Mesothelial cell of epicardium (in vitro differentiated cells): ENCODE data around the gene MAF. TPM values are rescaled to one million over a fixed set of nuclear protein-coding genes. Genes with fewer than 3 reads are reported as not detected.

Experiments used
- DNase-seq, 2 experiments: peaks; one replicate each; pipeline ENCODE4 v3.0.0; 2021; ENCODE audit warnings: low spot score in 2 of 2; ENCODE audit not compliant: unreplicated experiment in 2 of 2
- H3K27ac Mint-ChIP-seq: 2 replicates; pipeline ENCODE4 v1.8.0; 2021; ENCODE audit warnings: mixed read lengths
- H3K27me3 Mint-ChIP-seq: 2 replicates; pipeline ENCODE4 v1.8.0; 2021; ENCODE audit warnings: low read depth, mixed read lengths
- H3K36me3 Mint-ChIP-seq: 2 replicates; pipeline ENCODE4 v1.8.0; 2021; ENCODE audit warnings: mixed read lengths
- H3K4me1 Mint-ChIP-seq: 2 replicates; pipeline ENCODE4 v1.8.0; 2021; ENCODE audit warnings: mixed read lengths
- H3K4me3 Mint-ChIP-seq: 2 replicates; pipeline ENCODE4 v1.8.0; 2021; ENCODE audit warnings: mild to moderate bottlenecking, moderate library complexity, mixed read lengths
- H3K9me3 Mint-ChIP-seq: 2 replicates; pipeline ENCODE4 v1.8.0; 2021; ENCODE audit warnings: mixed read lengths
- CTCF ChIP-seq: fragments of 200-600 bp; sonication (generic); IDR thresholded peaks from one replicate; pipeline ENCODE4 v1.5.0; 2021; ENCODE audit warnings: antibody characterized with exemption; ENCODE audit not compliant: unreplicated experiment
- total RNA-seq: library from RNA; stranded (reverse); gene quantifications from 3 replicates; pipeline ENCODE4 v1.2.1, GENCODE V29; 2021

Gene MAF
- total RNA-seq, 1 donor from 2014 or later = 12.9 TPM

DNA sequence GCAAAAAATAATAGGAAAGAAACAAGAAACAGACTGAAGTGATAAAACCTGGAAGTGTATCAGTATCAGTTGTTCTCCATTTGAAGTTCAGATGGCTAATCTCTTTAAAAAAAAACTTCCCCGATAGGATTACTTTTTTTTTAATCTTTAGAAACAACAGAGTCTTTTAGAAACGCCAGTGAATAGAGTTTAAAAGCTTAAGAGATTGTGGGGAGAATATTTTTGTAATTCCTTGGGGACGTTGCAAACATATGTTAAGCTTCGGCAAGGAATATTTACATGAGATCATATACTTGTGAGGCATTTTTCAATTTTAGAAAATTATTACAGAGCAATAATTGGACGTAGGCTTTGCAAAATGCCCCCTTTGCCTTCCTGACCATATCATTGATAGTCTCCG lies 13.2 kb downstream of the MAF start:
- Mint-ChIP-seq H3K27me3 (peaks cover 68% of the 10 kb centered on the region), H3K27ac (no peak overlapping the region), H3K9me3 (no peaks in the 10 kb centered on the region), H3K4me1 (peaks cover 15% of the 10 kb centered on the region), H3K4me3 (no peak overlapping the region), H3K36me3 (no peaks in the 10 kb centered on the region)
- no peak for TF ChIP-seq CTCF
- DNase-seq = no peak

- Mint-ChIP-seq H3K4me1 (peaks cover 6% of the 10 kb centered on the region), H3K36me3 (no peaks in the 10 kb centered on the region), H3K4me3 (no peak overlapping the region), H3K27me3 (peaks cover 66% of the 10 kb centered on the region), H3K9me3 (no peaks in the 10 kb centered on the region), H3K27ac (no peak overlapping the region)
- DNase-seq = no peak
- TF ChIP-seq CTCF = no peak
These were observed 17.7 kb downstream of the MAF start for GRCh38 chr16:79582789-79583188.

GRCh38 chr16:79580453-79581191 lies 19.9 kb downstream of the MAF start:
- Mint-ChIP-seq H3K27ac (no peak overlapping the region), H3K36me3 (no peaks in the 10 kb centered on the region), H3K27me3 (peaks cover 68% of the 10 kb centered on the region), H3K4me3 (no peak overlapping the region), H3K4me1 (no peaks in the 10 kb centered on the region), H3K9me3 (no peaks in the 10 kb centered on the region)
- TF ChIP-seq CTCF = no peak
- no peak for DNase-seq

DNA sequence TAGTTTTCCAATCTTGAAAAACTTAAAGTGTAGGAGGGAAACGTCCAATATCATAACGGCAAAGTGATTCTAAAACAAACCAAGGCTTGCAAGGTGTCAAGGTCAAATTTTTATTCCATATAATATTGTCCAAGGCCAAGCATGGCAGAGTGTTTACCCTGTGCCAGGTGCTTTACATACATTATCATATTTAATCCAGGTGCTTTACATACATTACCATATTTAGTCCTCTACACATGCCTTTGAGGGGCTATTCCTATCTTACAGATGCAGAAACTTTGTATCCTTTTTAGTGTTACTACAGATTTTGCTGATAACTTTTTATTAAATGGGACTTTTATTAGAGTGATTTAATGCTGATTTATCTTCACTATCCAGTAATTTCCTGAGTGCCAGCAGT lies 23.9 kb downstream of the MAF start:
- no peak for DNase-seq
- no peak overlapping the region for H3K4me3 Mint-ChIP-seq
- H3K36me3 Mint-ChIP-seq = no peaks in the 10 kb centered on the region
- no peak overlapping the region for H3K27ac Mint-ChIP-seq
- no peaks in the 10 kb centered on the region for H3K9me3 Mint-ChIP-seq
- no peak for TF ChIP-seq CTCF
- H3K27me3 Mint-ChIP-seq = peaks cover 68% of the 10 kb centered on the region
- H3K4me1 Mint-ChIP-seq = peaks cover 10% of the 10 kb centered on the region

DNA sequence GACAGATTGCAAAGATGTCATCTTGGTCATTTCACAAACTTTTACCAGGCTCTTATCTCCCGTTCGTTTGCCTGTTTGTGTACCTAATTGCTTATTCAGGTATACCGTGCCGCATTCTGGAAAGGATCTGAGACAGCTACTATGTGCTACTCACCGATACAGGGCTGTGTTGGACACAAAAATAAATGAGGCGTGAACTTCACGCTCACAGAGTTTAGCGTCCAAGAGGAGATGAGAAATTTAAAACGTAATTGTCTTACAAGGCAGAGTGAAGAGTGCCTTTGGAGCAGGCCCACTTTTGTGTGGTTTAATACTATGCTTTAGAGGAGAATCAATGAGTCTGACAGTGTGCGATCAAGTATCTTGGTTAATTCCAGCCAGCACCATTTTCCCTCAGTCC lies 26.7 kb downstream of the MAF start:
- H3K4me1 Mint-ChIP-seq = peaks cover 11% of the 10 kb centered on the region
- DNase-seq = no peak
- no peak overlapping the region for H3K27ac Mint-ChIP-seq
- TF ChIP-seq CTCF = no peak
- H3K36me3 Mint-ChIP-seq = no peaks in the 10 kb centered on the region
- H3K27me3 Mint-ChIP-seq = peaks cover 72% of the 10 kb centered on the region
- H3K9me3 Mint-ChIP-seq = no peaks in the 10 kb centered on the region
- H3K4me3 Mint-ChIP-seq = no peak overlapping the region
